ENCODE data around the gene TTC31. TPM values are rescaled to one million over a fixed set of nuclear protein-coding genes. Genes with fewer than 3 reads are reported as not detected.
"Not testable (repeated sequence)": the region's sequence is repeated elsewhere in the genome, so short reads cannot be mapped to it uniquely, and the experiment has no call there.

TTC31 gene
- total RNA-seq, 1 donor from 2014 or later: 7.7 TPM

- no peak for FAIRE-seq
Measured at GRCh38 chr2:74481431-74481830, 1.4 kb upstream of the TTC31 start.

GRCh38 chr2:74481961-74482800 lies 700 bp upstream of the TTC31 start:
- no peak for FAIRE-seq

More at GRCh38 chr2:74481431-74481830, 1.4 kb upstream of the TTC31 start:
- DNase-seq (ENCODE audit: low spot score in 2 of 2): no peak

DNA sequence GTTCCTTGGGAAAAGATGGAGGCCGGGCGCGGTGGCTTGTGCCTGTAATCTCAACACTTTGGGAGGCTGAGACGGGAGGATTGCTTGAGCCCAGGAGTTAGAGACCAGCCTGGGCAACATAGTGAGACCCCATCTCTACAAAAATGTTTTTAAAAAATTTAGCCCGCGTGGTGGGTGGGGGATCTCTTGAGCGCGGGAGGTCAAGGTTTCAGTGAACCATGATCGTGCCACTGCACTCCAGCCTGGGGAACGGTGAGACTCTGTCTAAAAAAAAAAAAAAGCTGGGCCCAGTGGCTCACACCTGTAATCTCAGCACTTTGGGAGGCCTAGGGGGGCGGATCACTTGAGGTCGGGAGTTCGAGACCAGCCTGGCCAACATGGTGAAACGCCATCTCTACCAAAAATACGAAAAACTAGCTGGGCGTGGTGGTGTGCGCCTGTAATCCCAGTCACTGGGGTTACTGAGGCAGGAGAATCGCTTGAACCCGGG lies 839 bp downstream of the TTC31 start:
- DNase-seq (ENCODE audit: low spot score in 2 of 2); FAIRE-seq: not testable (repeated sequence)

More at GRCh38 chr2:74481961-74482800, 700 bp upstream of the TTC31 start:
- DNase-seq (ENCODE audit: low spot score in 2 of 2): no peak

GRCh38 chr2:74486141-74486540 lies 3.3 kb downstream of the TTC31 start:
- DNase-seq (ENCODE audit: low spot score in 2 of 2) (no peak), FAIRE-seq (no peak)

- no peak for FAIRE-seq
- DNase-seq (ENCODE audit: low spot score in 2 of 2): no peak
Measured at GRCh38 chr2:74488643-74489481, 6.0 kb downstream of the TTC31 start.

- DNase-seq (ENCODE audit: low spot score in 2 of 2): no peak
- no peak for FAIRE-seq
Measured at GRCh38 chr2:74489906-74490305, 7.0 kb downstream of the TTC31 start.

DNA sequence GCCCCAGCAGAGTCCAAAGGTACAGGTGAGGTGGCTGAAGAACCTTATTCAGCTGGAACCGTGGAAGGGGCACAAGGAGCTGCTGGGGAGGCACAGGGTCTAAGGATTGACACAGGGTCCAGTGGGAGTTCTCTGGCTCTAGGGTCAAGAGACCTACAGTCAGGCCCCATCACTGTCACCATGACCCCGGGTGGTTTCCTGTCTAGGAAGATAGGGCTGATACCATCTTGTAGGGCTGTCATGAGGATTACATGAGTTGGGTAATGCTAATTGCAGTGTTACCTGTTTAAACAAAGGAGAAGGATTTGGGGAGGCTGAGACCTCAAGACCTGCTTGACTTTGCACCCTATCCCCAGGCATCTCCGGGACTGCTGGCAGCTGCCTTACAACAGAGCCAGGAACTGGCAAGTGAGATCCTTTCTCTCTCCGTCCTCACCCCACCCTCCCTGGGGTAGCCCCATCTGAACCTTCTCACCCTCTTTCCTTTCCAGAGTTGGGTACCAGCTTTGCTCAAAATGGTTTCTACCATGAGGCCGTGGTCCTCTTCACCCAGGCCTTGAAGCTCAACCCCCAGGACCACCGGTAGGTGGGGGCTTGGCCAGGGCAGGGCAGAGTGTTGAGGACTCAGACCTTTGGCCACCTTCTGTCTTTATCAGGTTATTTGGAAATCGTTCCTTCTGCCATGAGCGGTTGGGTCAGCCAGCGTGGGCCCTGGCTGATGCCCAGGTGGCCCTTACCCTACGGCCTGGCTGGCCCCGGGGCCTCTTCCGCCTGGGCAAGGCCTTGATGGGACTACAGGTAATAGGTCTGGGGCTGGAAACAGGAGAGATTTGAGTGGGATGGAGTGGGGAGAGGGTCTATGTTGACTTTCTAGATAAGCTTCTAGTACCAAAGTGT lies 9.0 kb downstream of the TTC31 start:
- FAIRE-seq (no peak), DNase-seq (ENCODE audit: low spot score in 2 of 2) (no peak)

DNA sequence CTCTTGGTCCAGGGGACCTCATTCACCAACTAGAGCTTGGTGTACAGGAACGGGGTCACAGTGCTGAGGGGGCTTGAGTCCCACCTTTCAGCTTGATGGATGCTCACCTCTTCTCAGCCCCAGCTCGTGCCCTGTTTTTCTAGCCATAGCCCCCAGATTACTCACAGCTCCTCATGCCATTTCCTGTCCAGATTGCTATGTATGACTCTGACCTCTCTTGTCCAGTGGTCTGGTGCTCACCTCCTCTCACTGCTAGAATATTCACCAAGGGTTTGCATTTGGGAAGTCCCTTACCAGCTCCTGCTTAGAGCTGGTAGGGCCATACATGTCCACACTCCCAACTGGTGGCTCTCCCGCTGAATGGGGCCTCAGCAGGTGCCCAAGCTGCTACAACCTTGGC lies 10.7 kb downstream of the TTC31 start:
- no peak for FAIRE-seq
- no peak for DNase-seq (ENCODE audit: low spot score in 2 of 2)

DNA sequence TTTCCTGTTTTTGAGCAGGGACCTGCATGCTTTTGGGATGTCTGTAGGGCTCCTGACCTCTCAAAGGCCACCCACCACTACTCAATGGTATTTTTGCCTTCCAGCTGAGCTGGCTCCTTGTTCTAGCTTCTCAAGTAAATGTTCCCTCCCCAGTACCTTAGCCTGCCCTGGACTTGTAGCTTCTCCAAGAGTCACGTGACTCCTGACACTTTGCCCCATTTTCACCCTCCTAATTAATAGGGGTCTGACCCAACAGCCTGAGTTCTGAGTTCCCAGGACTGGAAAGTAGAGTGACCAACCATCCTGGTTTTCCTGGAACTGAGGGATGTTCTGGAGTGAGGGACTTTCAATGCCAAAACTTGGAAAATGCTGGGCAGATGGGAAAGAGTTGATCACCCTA lies 12.6 kb downstream of the TTC31 start:
- DNase-seq (ENCODE audit: low spot score in 2 of 2): no peak
- no peak for FAIRE-seq

- DNase-seq (ENCODE audit: low spot score in 2 of 2) (peak in 1 of 2 donors; percentile 31), FAIRE-seq (no peak)
Measured at GRCh38 chr2:74496997-74497776, 14.3 kb downstream of the TTC31 start.

- no peak for DNase-seq (ENCODE audit: low spot score in 2 of 2)
- FAIRE-seq: no peak
Measured at GRCh38 chr2:74497777-74498499, 15.1 kb downstream of the TTC31 start.

DNA sequence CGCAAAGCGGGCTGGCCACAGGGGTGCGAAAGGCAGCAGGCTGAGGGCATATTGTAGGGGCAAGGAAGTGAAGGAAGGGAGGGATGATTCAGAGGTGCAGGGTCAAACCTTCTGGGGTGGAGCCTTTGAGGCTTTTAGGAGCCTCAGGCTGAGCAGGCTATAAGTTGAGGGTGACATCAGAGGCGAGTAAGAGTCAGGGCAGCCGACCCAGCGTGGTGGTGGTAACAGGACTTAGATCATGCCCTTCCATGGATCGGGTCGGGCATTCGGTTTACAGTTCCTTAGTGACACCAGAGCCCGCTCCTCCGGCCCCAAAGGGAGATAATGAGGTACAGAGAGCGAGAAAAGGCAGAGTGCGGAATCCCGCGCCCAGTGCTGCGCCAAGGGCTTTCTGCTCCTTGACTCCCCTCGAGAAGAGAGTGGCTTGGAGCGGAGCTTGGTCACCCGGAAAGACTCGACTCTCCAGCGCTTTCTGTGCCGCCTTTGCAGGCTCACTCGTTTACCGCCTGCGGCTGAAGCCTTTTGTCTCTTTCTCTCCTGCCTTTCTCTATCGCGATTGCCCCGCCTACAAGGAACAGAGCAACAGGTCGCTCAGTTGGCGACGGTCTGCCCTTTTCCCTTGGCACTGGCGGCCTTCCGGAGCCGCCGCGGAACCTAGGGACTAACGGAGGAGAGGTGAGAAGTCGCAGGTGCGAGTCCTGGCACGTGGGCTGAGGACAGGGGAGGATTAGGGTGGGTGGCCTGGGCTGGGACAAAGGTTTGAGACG lies 15.8 kb downstream of the TTC31 start:
- FAIRE-seq (no peak), DNase-seq (ENCODE audit: low spot score in 2 of 2) (peak in 1 of 2 donors; percentile 31)

DNA sequence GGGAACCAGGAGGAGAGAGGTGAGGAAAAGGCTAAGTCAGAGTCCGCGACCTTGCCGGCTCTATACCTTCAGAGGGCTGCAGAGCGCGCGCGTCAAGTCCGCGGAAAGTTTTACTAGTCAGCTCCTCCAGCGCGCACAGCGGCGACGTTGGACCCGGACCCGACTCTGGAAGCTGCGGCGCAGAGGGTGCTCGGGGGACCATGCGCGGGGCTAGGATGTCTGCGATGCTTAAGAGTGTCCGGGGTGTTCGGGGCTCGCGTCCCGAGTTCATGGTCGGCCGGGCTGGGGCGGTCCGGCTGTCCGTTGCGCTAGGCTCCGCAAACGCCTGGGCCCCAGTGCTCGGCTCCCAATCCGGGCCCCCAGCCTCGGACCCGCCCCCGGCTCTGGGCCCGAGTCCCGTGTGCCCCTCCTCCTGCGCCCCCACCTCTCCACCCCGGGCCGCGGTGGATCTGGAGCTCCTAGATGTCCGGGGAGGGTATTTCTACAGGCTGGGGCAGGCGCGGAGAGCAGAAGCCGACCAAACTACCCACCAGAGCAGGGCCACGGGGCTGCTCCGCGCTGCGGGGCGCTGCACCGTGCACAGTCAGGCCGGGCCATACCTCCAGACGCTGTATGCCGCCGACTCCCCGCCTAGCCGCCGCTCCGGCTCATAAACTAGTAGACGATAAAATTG lies 16.5 kb downstream of the TTC31 start, which contains the start of gene LBX2:
TSS of gene LBX2 (minus strand) at position 337 of the 673 bp plus-strand sequence. CDS start at position 271, 66 bp downstream.
- DNase-seq (ENCODE audit: low spot score in 2 of 2) (no peak), FAIRE-seq (no peak)

DNA sequence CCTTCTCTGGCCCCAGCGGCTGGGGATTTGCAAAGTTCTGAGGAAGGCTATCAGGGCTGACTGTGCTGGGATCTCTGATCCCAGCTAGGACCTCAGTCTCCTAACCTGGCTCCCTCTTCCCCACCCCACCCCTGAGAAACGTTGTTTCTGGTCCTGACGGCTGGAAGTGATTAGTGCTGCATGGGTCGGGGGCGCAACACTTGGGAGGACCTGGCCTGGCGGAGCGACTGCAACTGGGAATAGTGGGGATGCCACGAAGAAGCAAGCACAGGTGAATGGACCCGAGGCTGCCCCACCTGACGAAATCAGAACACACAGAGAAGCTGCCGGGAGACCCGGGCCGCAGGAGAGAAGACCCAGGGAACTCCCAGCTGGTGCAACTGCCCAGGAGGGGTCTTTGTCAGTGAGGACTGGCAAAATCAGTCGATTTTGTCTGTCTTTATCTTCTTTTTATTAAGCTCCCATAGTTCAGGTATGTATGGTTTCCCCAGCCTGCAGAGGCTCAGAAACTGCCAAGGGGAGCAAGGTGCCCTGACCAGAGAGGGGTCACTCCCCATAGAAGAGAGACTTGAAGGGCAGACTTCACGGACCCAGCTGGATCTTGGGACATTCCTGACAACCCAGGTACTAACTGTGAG lies 17.2 kb downstream of the TTC31 start:
- no peak for DNase-seq (ENCODE audit: low spot score in 2 of 2)

GRCh38 chr2:74500578-74500946 lies 17.7 kb downstream of the TTC31 start:
- DNase-seq (ENCODE audit: low spot score in 2 of 2) (no peak), FAIRE-seq (no peak)

More for the DNA sequence above, 17.2 kb downstream of the TTC31 start:
- no peak for FAIRE-seq

GRCh38 chr2:74501335-74502071 lies 18.6 kb downstream of the TTC31 start:
- DNase-seq (ENCODE audit: low spot score in 2 of 2): no peak
- FAIRE-seq: no peak

All from frontal cortex (tissue), 4 donors.